HG03521 (cell line): ENCODE measurements around the gene CENPU.

ENCODE experiments used
- ATAC-seq: cut with Tn5 transposase; IDR thresholded peaks from one replicate; pipeline ENCODE4 v1.9.1; 2021; ENCODE audit warnings: mild to moderate bottlenecking, moderate library complexity; ENCODE audit not compliant: unreplicated experiment

The CENPU gene

GRCh38 chr4:184645904-184646610 is 87.8 kb downstream of the CENPU start:
- ATAC-seq: no peak

- no peak for ATAC-seq
Observed at GRCh38 chr4:184644553-184645307, 89.2 kb downstream of the CENPU start.
